HuH-7 (cell line): ENCODE results near the gene TNRC18.

ENCODE experiments used
- DNase-seq: peaks from one replicate; pipeline ENCODE4 v3.0.0; 2011; ENCODE audit warnings: low spot score

TNRC18 gene

DNA sequence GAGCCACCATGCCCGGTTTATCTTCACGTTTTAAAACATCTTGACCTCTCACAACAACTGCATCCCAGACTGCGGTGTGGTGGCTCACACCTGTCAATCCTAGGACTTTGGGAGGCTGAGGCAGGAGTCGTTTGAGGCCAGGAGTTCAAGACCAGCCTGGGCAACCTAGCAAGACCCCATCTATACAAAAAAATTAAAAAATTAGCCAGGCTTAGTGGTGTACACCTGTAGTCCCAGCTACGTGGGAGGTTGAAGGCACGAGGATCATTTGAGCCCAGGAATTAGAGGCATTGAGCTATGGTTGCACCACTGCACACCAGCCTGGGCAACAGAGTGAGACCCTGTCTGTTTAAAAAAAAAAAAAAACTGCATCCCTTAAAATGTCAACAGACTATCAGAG, 20.2 kb downstream of the TNRC18 start:
- DNase-seq = no peak

DNA sequence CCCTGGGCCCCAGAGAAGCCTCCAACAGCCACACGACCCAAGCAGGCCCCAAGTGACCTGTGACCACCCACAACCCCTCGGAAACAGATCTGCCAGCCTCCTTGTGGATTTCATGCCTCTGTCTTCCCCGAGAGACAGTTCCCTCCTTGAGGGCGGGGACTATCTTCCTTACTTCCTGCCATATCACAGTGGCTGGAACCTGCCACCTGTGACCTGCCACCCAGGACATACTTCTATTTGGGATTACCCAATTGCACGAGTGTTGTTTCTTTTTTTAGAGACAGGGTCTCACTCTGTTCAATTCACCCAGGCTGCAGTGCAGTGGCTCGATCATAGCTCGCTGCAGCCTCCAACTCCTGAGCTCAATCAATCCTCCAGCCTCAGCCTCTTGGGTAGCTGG, 25.9 kb downstream of the TNRC18 start:
- no peak for DNase-seq

DNA sequence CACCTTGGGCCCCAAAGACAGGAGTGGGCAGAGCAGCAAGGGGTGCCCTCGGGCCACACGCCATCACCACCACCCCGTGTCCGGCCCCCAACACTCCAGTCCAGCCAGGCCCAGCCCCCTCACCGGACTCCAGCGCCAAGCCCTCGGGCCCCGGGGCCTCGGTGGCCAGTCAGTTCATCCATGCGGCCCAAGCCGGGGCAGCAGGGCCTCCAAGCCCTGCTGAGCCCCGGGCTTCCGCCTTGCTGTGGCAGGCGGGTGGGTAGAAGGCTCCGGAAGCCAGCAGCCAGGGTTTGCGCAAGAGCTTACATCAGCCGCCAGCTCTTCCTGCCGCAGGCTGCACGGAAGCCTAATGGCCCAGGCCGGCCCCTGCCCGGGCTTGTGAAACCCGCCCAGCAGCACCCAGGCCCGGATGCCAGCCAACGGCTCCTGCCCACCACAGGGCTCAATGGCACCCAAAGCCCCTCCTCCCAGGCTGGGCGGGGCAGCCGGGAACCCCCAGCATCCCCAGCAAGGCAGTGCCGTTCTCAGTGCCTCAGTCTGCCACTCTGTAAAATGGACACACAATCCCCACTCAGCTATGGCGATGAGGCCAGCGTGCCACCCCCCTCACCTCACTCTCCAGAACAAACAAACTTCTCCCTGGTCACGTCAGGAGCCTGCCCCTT, 26.5 kb downstream of the TNRC18 start:
- DNase-seq = peak; percentile 99

DNA sequence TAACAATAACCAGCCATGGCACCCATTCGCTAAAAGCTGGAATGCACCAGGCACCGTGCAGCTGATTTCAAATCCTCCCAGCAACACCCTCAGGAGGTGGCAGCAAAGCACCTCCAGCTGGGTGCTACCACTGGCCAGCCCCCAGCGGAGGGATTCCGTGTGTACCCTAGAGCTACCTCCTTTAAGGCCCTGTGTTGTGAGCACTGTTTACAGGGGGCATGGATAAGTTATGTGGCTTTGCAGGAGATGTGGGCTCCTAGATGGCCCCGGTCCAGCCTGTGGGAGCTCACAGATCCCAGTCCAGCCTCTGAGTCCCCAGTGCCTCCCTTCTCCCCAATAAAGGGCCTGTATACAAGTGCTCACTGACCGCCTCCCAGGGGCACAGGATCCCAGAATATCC, 27.1 kb downstream of the TNRC18 start:
- peak; percentile 91 for DNase-seq

DNA sequence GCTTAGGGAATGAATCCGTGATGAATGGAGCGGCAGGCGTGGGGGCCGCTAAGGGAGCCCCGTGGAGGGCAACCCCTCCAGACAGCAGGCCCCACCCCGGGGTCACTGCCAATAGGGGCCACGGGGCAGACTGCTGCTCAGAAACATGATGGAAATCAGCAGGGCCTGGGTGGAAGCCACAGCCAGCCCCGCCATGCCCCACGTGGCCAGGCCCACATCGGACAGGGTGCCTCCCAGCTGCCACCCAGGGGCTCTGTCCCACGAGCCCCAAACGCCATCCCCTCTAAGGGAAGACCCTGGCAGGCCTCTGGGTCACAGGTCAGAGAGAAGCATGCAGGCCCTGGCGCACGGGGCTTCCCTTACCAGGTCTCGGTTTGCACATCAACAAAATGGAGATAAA, 28.4 kb downstream of the TNRC18 start:
- DNase-seq = no peak

- DNase-seq = no peak
These were observed 29.1 kb downstream of the TNRC18 start for GRCh38 chr7:5394264-5395105.

GRCh38 chr7:5393748-5394147, 29.9 kb downstream of the TNRC18 start:
- DNase-seq = no peak

DNA sequence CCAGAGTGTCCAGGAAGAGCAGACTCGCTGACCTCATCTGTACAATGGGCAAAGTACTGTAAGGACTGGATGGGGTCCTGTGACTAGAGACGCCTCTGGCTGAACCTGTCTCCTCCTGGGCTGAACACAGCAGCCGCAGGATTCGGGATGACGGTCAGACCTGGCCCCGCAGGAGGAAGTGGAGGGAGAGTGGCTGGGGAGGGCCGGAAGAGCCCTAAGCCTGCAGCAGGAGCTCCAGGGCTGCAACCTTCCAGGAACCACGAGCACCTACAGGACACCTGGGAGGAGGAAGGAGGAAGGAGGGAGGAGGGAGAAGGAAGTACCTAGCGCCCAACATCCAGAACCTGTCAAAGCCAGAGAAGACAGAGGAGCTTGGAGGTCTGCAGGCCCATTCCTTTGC, 30.3 kb downstream of the TNRC18 start:
- no peak for DNase-seq

- DNase-seq = no peak
These were observed 32.7 kb downstream of the TNRC18 start for GRCh38 chr7:5390918-5391317.

- no peak for DNase-seq
These were observed 34.7 kb downstream of the TNRC18 start for GRCh38 chr7:5388905-5389433.

DNA sequence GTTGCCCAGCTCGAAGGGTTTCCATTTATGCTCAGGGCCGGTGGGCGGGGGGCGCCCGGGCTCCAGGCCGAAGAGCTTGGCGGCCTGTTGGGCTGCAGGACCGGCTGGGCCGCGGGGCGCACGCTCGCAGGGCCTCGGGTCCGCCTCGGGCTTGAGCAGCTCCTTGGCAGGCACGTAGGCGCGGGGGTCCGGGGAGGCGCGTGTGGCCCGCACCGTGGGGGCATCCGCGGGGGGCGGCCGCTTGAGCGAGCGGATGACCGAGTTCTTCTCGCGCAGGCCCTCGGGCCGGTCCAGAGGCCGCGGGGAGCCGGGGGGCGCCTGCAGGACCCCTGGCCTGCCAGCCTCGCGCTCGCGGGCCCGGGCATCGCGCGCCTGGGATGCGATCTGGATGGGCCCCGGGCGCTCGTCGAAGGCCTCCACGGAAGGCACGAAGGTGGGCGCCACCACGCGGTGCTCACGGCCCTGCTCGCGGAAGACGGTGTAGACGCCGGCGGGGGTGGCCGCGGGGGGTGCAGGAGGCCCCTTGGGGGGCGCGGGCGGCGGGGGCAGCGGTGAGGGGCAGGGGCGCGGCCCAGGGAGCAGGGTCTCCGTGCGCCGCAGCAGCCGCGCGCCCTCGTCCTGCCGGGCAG, 35.2 kb downstream of the TNRC18 start:
- DNase-seq = no peak

DNA sequence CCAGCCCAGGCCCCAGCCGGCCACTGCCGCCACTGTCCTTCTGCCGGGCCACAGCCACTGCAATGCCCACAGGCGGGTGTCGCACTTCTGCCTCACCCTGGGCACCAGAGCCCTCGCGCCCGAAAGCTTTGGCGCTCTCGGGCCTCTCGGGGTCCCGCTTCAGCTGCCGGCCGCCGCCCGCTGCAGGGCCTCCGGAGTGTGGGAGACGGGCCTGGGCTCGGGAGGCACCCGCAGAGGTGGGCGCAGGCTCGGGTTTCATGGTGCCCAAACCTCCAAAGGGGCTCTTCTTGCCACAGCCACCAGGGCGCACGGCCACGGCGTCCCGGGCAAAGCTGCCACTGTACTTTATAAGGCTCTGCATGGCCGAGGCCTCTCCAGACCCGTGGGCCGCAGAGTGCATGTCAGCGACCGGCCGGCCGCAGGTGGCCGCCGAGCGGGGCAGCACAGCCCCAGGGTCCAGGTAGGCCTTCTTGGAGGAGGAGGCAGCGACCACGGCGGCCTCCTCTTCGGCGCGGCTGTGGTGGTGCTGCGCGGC, 35.9 kb downstream of the TNRC18 start:
- DNase-seq = no peak

- DNase-seq = no peak
These were observed 39.0 kb downstream of the TNRC18 start for GRCh38 chr7:5384618-5385017.

DNA sequence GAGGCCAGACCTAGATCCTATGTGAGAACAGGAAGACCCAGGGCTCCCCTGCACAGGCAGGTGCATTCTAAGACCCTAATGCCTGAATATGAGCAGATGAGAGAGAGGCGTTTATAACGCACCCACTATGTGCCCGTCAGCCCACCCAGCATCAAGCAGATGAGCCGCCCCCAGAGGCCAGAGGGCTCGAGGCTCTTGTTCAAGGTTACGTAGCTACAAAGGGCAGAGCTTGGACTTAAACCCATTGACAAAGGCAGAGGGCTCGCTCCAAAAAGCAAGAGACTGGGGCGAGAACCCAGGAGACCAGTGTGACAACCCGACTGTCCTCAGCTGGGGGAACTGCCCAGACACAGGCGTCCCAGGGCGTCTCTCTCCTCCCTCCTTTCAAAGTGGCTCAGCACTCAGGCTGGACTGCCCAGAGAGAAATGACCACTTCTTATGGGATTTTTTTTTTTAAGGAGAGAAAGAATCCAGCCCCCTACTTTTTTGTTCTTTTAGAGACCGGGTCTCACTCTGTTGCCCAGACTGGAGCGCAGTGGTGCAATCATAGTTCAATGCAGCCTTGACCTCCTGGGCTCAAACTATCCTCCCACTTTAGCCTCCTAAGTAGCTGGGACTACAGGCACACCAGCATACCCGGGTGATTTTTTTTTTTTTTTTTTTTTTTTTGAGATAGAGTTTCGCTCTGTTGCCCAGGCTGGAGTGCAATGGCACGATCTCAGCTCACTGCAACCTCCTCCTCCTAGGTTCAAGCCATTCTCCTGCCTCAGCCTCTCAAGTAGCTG, 40.1 kb downstream of the TNRC18 start:
- DNase-seq = no peak

GRCh38 chr7:5382281-5382892, 41.2 kb downstream of the TNRC18 start:
- DNase-seq = no peak

DNA sequence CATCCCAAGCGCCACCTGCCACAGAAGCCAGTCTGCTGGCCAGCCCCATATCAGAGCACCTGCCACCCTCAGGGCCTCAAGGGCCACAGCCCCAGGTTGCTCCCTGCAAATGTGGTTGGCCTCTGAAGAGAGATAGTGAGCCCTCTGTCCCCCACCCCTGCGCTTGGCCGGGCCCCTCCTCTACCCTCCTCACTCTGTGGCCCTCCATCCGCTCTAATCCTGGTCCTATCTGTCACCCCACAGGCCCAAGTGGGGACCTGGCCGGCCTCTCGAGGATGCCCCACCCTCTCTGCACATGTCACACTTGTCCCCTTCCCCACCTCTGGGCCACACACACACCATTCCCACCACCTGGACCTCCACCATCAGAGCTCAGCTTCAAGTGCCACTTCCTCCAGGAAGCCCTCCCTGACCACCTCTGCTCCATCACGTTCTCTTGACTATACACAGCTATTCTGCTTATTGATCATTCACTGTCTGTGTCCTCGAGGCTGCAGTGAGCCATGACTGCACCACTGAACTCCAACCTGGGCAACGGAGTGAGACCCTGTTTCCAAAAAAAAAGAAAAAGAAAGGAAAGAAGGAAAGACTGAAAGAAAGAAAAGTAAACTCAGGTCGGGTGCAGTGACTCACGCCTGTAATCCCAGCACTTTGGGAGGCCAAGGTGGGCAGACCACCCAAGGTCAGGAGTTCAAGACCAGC, 42.4 kb downstream of the TNRC18 start:
- DNase-seq = no peak

GRCh38 chr7:5380350-5381070, 43.1 kb downstream of the TNRC18 start:
- DNase-seq = no peak

DNA sequence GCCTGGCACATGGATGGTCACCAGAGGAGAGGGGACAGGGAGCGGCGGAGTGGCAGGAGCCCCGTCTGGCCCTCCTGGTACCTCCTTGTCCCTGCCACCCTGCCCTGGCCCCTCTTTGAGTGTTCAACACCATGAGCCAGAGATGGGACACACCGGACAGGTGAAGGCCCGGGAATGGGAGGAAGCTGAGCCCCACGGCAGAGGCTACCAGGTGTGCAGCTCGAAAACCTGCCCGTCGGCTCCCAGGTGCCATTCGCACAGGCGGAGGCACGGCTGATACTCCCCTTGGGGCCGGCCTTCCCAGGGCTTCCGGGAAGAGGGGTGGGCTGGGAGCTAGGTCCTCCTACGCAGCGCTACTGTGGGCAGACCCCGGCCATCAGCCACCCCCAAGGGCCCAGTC, 44.1 kb downstream of the TNRC18 start:
- no peak for DNase-seq

GRCh38 chr7:5377816-5378215, 45.8 kb downstream of the TNRC18 start:
- DNase-seq = no peak

GRCh38 chr7:5377279-5377678, 46.4 kb downstream of the TNRC18 start:
- no peak for DNase-seq
